Subcutaneous abdominal adipose tissue (tissue), 5 donors: ENCODE data around the gene ABLIM2.
"Not testable (repeated sequence)": the region's sequence is repeated elsewhere in the genome, so short reads cannot be mapped to it uniquely, and the experiment has no call there.

Experiments
- H3K27ac ChIP-seq: one replicate; pipeline ENCODE4 v1.7.0; 2013; ENCODE audit warnings: low read depth, mild to moderate bottlenecking, inconsistent platforms, low read length, moderate library complexity
- H3K27me3 ChIP-seq, 5 donors: one replicate each; pipeline ENCODE4 v1.7.0; 2013; ENCODE audit warnings: low read length in 5 of 5, inconsistent platforms in 1 of 5; ENCODE audit not compliant: control insufficient read depth in 5 of 5, insufficient read depth in 4 of 5
- H3K36me3 ChIP-seq, 5 donors: one replicate each; pipeline ENCODE4 v1.7.0; 2013; ENCODE audit warnings: low read length in 5 of 5; ENCODE audit not compliant: control insufficient read depth in 5 of 5, insufficient read depth in 5 of 5
- H3K4me1 ChIP-seq, 5 donors: one replicate each; pipeline ENCODE4 v1.7.0; 2013; ENCODE audit warnings: low read length in 5 of 5, mild to moderate bottlenecking in 3 of 5, moderate library complexity in 1 of 5; ENCODE audit not compliant: control insufficient read depth in 5 of 5, insufficient read depth in 5 of 5
- H3K4me3 ChIP-seq, 5 donors: one replicate each; pipeline ENCODE4 v1.7.0; 2013; ENCODE audit warnings: low read length in 5 of 5, low read depth in 1 of 5
- H3K9ac ChIP-seq, 5 donors: one replicate each; pipeline ENCODE4 v1.7.0; 2013; ENCODE audit warnings: low read length in 5 of 5, mild to moderate bottlenecking in 4 of 5, moderate library complexity in 3 of 5
- H3K9me3 ChIP-seq, 5 donors: one replicate each; pipeline ENCODE4 v1.7.0; 2013; ENCODE audit warnings: low read length in 5 of 5; ENCODE audit not compliant: control insufficient read depth in 5 of 5
- donor health status: healthy.
- donor health status: healthy.
- donor health status: healthy.
- donor health status: healthy.
- donor health status: healthy.

Gene ABLIM2

GRCh38 chr4:7924570-7924969 lies 234.0 kb downstream of the ABLIM2 start:
- no peak overlapping the region for H3K27ac ChIP-seq

GRCh38 chr4:7924163-7924562 lies 234.4 kb downstream of the ABLIM2 start:
- H3K27me3 ChIP-seq, result no peaks in the 10 kb centered on the region
- H3K27ac ChIP-seq, result no peak overlapping the region
- no peaks in the 10 kb centered on the region for H3K36me3 ChIP-seq
- H3K4me1 ChIP-seq, result peaks cover 0 to 11% (median 0%) of the 10 kb centered on the region in 5 donors
- no peak overlapping the region for H3K9ac ChIP-seq
- H3K4me3 ChIP-seq, result no peak overlapping the region
- H3K9me3 ChIP-seq, result no peaks in the 10 kb centered on the region

More at GRCh38 chr4:7924570-7924969, 234.0 kb downstream of the ABLIM2 start:
- no peak overlapping the region for H3K4me3 ChIP-seq
- H3K4me1 ChIP-seq, result peaks cover 0 to 15% (median 0%) of the 10 kb centered on the region in 5 donors
- no peaks in the 10 kb centered on the region for H3K27me3 ChIP-seq
- no peaks in the 10 kb centered on the region for H3K9me3 ChIP-seq
- no peak overlapping the region for H3K9ac ChIP-seq
- H3K36me3 ChIP-seq, result no peaks in the 10 kb centered on the region

- Histone ChIP-seq H3K4me1 (peaks cover 0 to 7% (median 0%) of the 10 kb centered on the region in 5 donors), H3K9me3 (no peaks in the 10 kb centered on the region), H3K9ac (no peak overlapping the region), H3K4me3 (no peak overlapping the region), H3K27me3 (no peaks in the 10 kb centered on the region), H3K36me3 (no peaks in the 10 kb centered on the region), H3K27ac (no peak overlapping the region)
Observed at GRCh38 chr4:7922466-7922865, 236.1 kb downstream of the ABLIM2 start.

- no peak overlapping the region for H3K4me3 ChIP-seq
- no peaks in the 10 kb centered on the region for H3K27me3 ChIP-seq
- H3K9me3 ChIP-seq, result no peaks in the 10 kb centered on the region
- no peak overlapping the region for H3K9ac ChIP-seq
- H3K4me1 ChIP-seq, result peaks cover 0 to 10% (median 8%) of the 10 kb centered on the region in 5 donors
- no peak overlapping the region for H3K27ac ChIP-seq
- no peaks in the 10 kb centered on the region for H3K36me3 ChIP-seq
Observed at GRCh38 chr4:7918981-7919380, 239.6 kb downstream of the ABLIM2 start.

GRCh38 chr4:7918187-7918586 lies 240.4 kb downstream of the ABLIM2 start:
- not testable (repeated sequence) for H3K27me3 ChIP-seq, H3K4me3 ChIP-seq, H3K9ac ChIP-seq, H3K9me3 ChIP-seq, H3K36me3 ChIP-seq, H3K27ac ChIP-seq
- peaks cover 0 to 10% (median 6%) of the 10 kb centered on the region in 5 donors for H3K4me1 ChIP-seq

GRCh38 chr4:7917669-7918068 lies 240.9 kb downstream of the ABLIM2 start:
- Histone ChIP-seq H3K9me3 (no peaks in the 10 kb centered on the region), H3K27ac (no peak overlapping the region), H3K4me1 (peaks cover 0 to 10% (median 6%) of the 10 kb centered on the region in 5 donors)

GRCh38 chr4:7915875-7916242 lies 242.8 kb downstream of the ABLIM2 start:
- Histone ChIP-seq H3K9me3 (no peaks in the 10 kb centered on the region), H3K36me3 (no peaks in the 10 kb centered on the region), H3K4me1 (peaks cover 0 to 21% (median 18%) of the 10 kb centered on the region in 5 donors), H3K27me3 (no peaks in the 10 kb centered on the region), H3K27ac (no peak overlapping the region), H3K9ac (no peak overlapping the region), H3K4me3 (no peak overlapping the region)

More at GRCh38 chr4:7917669-7918068, 240.9 kb downstream of the ABLIM2 start:
- Histone ChIP-seq H3K36me3 (no peaks in the 10 kb centered on the region), H3K4me3 (no peak overlapping the region), H3K9ac (no peak overlapping the region), H3K27me3 (no peaks in the 10 kb centered on the region)
